Melanocyte of skin (primary cell): ENCODE data around the gene GNAO1. TPM values are rescaled to one million over a fixed set of nuclear protein-coding genes. Genes with fewer than 3 reads are reported as not detected.

ENCODE experiments used
- small RNA-seq, 2 donors: library from RNA; depleted of rRNA; stranded (forward); fragments of <200 nt; gene quantifications; one replicate each; pipeline ENCODE3, GENCODE V24; 2012
- total RNA-seq, 2 donors: library from RNA; depleted of rRNA; stranded (reverse); fragments of >200 nt; gene quantifications; 2 replicates each; pipeline ENCODE4 v1.2.3, GENCODE V29; 2012

Gene GNAO1
- total RNA-seq: under 1 TPM; 0.33 to 0.34 TPM

GRCh38 chr16:56191156-56191815 is at the start of gene GNAO1:
Gene GNAO1 (plus strand): TSS chr16:56191489. CDS start chr16:56192236, 747 bp downstream.

Small RNAs within 50 kb of the gene (small RNA-seq; reads per million reads assigned to genes)
- 0.17 to 0.70 reads per million in 2 donors for gene MIR3935

Other genes starting within 250 kb of the GNAO1 start
- 100 to 1,000 TPM; 159 to 181 TPM for gene AMFR, start 234.1 kb downstream of the GNAO1 start, total RNA-seq